ENCODE results near the gene C16orf95. TPM values are rescaled to one million over a fixed set of nuclear protein-coding genes. Genes with fewer than 3 reads are reported as not detected.

The C16orf95 gene
- total RNA-seq, 4 donors from 2014 or later = 0.54 to 1.3 (median 0.54) TPM; not detected in 1

- Histone ChIP-seq H3K9me3 (no peaks in the 10 kb centered on the region), H3K36me3 (no peaks in the 10 kb centered on the region), H3K4me3 (replicated peaks in 1 of 3) (no peak overlapping the region), H3K4me1 (no peaks in the 10 kb centered on the region), H3K27ac (no peak overlapping the region), H3K27me3 (no peaks in the 10 kb centered on the region)
- intact Hi-C loops (cut with DNase I) = no loop called here
- no peak for TF ChIP-seq CTCF (IDR thresholded peaks at IDR 0.05)
- no peak for TF ChIP-seq POLR2A (IDR thresholded peaks at IDR 0.05)
- 73 to 83% methylated on average over 7 of the region's 7 CpGs for WGBS, 2 donors
- DNase-seq = no peak
These were observed 6.6 kb downstream of the C16orf95 start for GRCh38 chr16:87310610-87311009.

- Histone ChIP-seq H3K4me1 (no peaks in the 10 kb centered on the region), H3K9me3 (no peaks in the 10 kb centered on the region), H3K4me3 (replicated peaks in 1 of 3) (no peak overlapping the region), H3K27ac (no peak overlapping the region), H3K27me3 (no peaks in the 10 kb centered on the region), H3K36me3 (no peaks in the 10 kb centered on the region)
- 69 to 89% methylated on average over 5 of the region's 5 CpGs for WGBS, 2 donors
- no peak for TF ChIP-seq CTCF (IDR thresholded peaks at IDR 0.05)
- TF ChIP-seq POLR2A (IDR thresholded peaks at IDR 0.05) = no peak
- intact Hi-C loops (cut with DNase I) = no loop called here
- no peak for DNase-seq
These were observed 7.3 kb downstream of the C16orf95 start for GRCh38 chr16:87309620-87310525.

DNA sequence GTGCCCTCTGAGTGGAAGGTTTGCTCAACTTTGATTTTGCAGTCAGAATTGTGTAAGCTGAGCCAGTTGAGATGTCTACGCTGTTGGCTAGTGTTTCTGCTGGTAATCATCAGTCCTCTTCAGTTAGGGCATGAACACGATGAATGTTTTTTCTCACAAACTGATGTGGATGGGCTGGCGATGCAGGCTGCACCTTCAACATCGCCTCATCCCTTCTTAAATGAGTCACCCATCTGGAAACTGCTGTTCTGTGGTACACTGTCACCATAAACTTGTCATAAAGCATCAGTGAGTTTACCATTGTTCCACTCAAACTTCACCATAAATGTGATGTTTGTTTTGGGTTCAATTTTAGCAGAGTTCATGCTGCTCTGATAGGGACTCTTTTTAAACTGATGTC is 8.4 kb downstream of the C16orf95 start:
- 74 to 97% methylated on average over 4 of the region's 4 CpGs for WGBS, 2 donors
- H3K27me3 ChIP-seq = no peaks in the 10 kb centered on the region
- H3K36me3 ChIP-seq = no peaks in the 10 kb centered on the region
- DNase-seq = no peak
- no peak overlapping the region for H3K27ac ChIP-seq
- TF ChIP-seq CTCF (IDR thresholded peaks at IDR 0.05) = no peak
- no peak for TF ChIP-seq POLR2A (IDR thresholded peaks at IDR 0.05)
- intact Hi-C loops (cut with DNase I) = no loop called here
- no peaks in the 10 kb centered on the region for H3K9me3 ChIP-seq
- H3K4me3 ChIP-seq (replicated peaks in 1 of 3) = no peak overlapping the region
- H3K4me1 ChIP-seq = no peaks in the 10 kb centered on the region

DNA sequence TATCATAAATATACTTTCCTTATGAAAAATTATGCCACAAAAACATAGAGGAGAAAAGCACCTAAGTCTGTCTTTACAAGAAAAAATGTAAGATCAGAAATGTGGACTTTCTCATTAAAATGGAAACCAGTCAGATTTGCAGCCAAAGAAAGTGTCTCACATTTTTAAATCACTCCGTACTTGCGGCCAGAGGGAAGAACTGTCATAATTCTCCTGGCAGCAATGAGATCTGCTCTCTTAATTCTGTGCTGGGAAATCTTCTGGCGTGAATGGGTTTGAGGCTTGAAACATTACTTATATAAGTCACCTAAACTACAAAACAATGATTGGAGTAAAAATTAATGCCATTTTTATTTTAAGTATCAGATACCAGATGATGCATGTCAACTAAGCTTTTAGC is 10.7 kb downstream of the C16orf95 start:
- Histone ChIP-seq H3K9me3 (no peaks in the 10 kb centered on the region), H3K36me3 (no peaks in the 10 kb centered on the region), H3K4me3 (replicated peaks in 1 of 3) (no peak overlapping the region), H3K27ac (no peak overlapping the region), H3K4me1 (no peaks in the 10 kb centered on the region), H3K27me3 (no peaks in the 10 kb centered on the region)
- DNase-seq = no peak
- intact Hi-C loops (cut with DNase I) = no loop called here
- TF ChIP-seq CTCF (IDR thresholded peaks at IDR 0.05) (no peak), POLR2A (IDR thresholded peaks at IDR 0.05) (no peak)
- 82 to 90% methylated on average over 3 of the region's 3 CpGs for WGBS, 2 donors
